ENCODE results near the gene SLC24A3. TPM values are rescaled to one million over a fixed set of nuclear protein-coding genes. Genes with fewer than 3 reads are reported as not detected.
A peak's percentile ranks its signal among the peaks of the same experiment; 100 is the strongest.

The SLC24A3 gene
- polyA plus RNA-seq (2011; rRNA removed) = 0.94 and 1.7 TPM in 2 replicates
- 0.95 and 1.1 TPM in 2 replicates for polyA minus RNA-seq (2011; rRNA and poly(A)+ RNA removed)

DNA sequence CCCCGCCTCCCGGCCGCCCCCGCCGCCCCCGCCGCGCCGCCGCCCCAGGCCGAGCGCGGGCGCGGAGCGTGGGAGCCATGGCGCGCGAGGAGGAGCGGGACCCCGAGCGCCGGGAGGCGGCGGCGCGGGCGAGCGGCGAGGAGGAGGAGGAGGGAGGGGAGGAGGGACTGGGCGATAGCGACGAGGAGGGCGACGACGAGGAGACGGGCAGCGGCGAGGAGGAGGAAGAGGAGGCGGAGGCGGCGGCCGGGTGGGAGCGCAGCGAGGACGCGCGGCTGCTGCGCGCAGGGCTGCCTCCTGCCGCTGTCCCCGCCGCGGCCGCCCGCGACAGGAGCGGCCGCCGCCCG, at the start of gene SLC24A3:
Gene SLC24A3, plus strand, starts transcription at position 174 of the 347 bp plus-strand sequence.
- TF ChIP-seq CTCF (IDR thresholded peaks at IDR 0.05; ENCODE audit: insufficient read depth, low read depth, low read length) = no peak
- ChIA-PET POLR2A (no interaction called here), CTCF (interaction anchor here (0.6 to 1.3 kb wide), 3 partner anchors 19 to 371 kb away, joined by 3 to 5 read pairs (median 3); no protein-coding TSS in a partner anchor)
- Histone ChIP-seq H3K36me3 (ENCODE audit: control insufficient read depth, insufficient read depth, low read length) (no peaks in the 10 kb centered on the region), H3K27me3 (ENCODE audit: control insufficient read depth, insufficient read depth, low read length) (peaks cover 16% of the 10 kb centered on the region), H3K4me3 (ENCODE audit: low read depth, low read length) (peak within 1 kb of the TSS; percentile 46)
- no peak for DNase-seq (ENCODE audit: low read depth)

GRCh38 chr20:19170148-19170547, 42.3 kb upstream of the SLC24A3 start:
- ChIA-PET POLR2A (no interaction called here), CTCF (no interaction called here)
- Histone ChIP-seq H3K36me3 (ENCODE audit: control insufficient read depth, insufficient read depth, low read length) (no peaks in the 10 kb centered on the region), H3K27me3 (ENCODE audit: control insufficient read depth, insufficient read depth, low read length) (no peaks in the 10 kb centered on the region), H3K4me3 (ENCODE audit: low read depth, low read length) (no peak overlapping the region)
- no peak for DNase-seq (ENCODE audit: low read depth)
- no peak for TF ChIP-seq CTCF (IDR thresholded peaks at IDR 0.05; ENCODE audit: insufficient read depth, low read depth, low read length)

- Histone ChIP-seq H3K4me3 (ENCODE audit: low read depth, low read length) (no peak overlapping the region), H3K36me3 (ENCODE audit: control insufficient read depth, insufficient read depth, low read length) (no peaks in the 10 kb centered on the region), H3K27me3 (ENCODE audit: control insufficient read depth, insufficient read depth, low read length) (no peaks in the 10 kb centered on the region)
- POLR2A ChIA-PET = no interaction called here
- CTCF ChIA-PET = interaction anchor here (1.3 kb wide), 1 partner anchor 23 kb away, joined by 3 read pairs; no protein-coding TSS in a partner anchor
- TF ChIP-seq CTCF (IDR thresholded peaks at IDR 0.05; ENCODE audit: insufficient read depth, low read depth, low read length) = no peak
- DNase-seq (ENCODE audit: low read depth) = no peak
These were observed 39.8 kb upstream of the SLC24A3 start for GRCh38 chr20:19172637-19173036.

- ChIA-PET POLR2A (no interaction called here), CTCF (no interaction called here)
- TF ChIP-seq CTCF (IDR thresholded peaks at IDR 0.05; ENCODE audit: insufficient read depth, low read depth, low read length) = no peak
These were observed 35.9 kb upstream of the SLC24A3 start for GRCh38 chr20:19176470-19177052.

GRCh38 chr20:19181552-19181951, 30.9 kb upstream of the SLC24A3 start:
- TF ChIP-seq CTCF (IDR thresholded peaks at IDR 0.05; ENCODE audit: insufficient read depth, low read depth, low read length) = no peak
- DNase-seq (ENCODE audit: low read depth) = no peak
- Histone ChIP-seq H3K4me3 (ENCODE audit: low read depth, low read length) (no peak overlapping the region), H3K36me3 (ENCODE audit: control insufficient read depth, insufficient read depth, low read length) (no peaks in the 10 kb centered on the region), H3K27me3 (ENCODE audit: control insufficient read depth, insufficient read depth, low read length) (no peaks in the 10 kb centered on the region)
- POLR2A ChIA-PET = no interaction called here
- CTCF ChIA-PET = no interaction called here

More at GRCh38 chr20:19176470-19177052, 35.9 kb upstream of the SLC24A3 start:
- Histone ChIP-seq H3K36me3 (ENCODE audit: control insufficient read depth, insufficient read depth, low read length) (no peaks in the 10 kb centered on the region), H3K27me3 (ENCODE audit: control insufficient read depth, insufficient read depth, low read length) (no peaks in the 10 kb centered on the region), H3K4me3 (ENCODE audit: low read depth, low read length) (no peak overlapping the region)
- no peak for DNase-seq (ENCODE audit: low read depth)

Measured in BJ (cell line).